Heart right ventricle (tissue), 16 donors: ENCODE data around the gene SMAD7. TPM values are rescaled to one million over a fixed set of nuclear protein-coding genes. Genes with fewer than 3 reads are reported as not detected.

Source experiments
- ATAC-seq, 8 donors: fragments of 200-7000 bp; cut with Tn5 transposase; one replicate each; pipeline ENCODE4 v1.9.1; 2020; ENCODE audit warnings: mild to moderate bottlenecking in 8 of 8, moderate library complexity in 8 of 8, moderate number of reproducible peaks in 1 of 8
- DNase-seq, 2 donors: peaks; one replicate each; pipeline ENCODE4 v3.0.0-alpha.2; 2020
- H3K27ac ChIP-seq, 10 donors: fragments of 200-600 bp; sonication (generic) in 2 of 10; one replicate each; pipeline versions ENCODE4 v1.5.0 to v1.8.0; 2020 to 2022; ENCODE audit warnings: mild to moderate bottlenecking in 3 of 10
- H3K27me3 ChIP-seq, 7 donors: fragments of 200-600 bp; one replicate each; pipeline ENCODE4 v1.8.0; 2021 to 2022; ENCODE audit warnings: mild to moderate bottlenecking in 2 of 7
- H3K36me3 ChIP-seq, 9 donors: fragments of 200-600 bp; sonication (generic) in 1 of 9; one replicate each; pipeline versions ENCODE4 v1.5.0 to v1.8.0; 2020 to 2022; ENCODE audit warnings: mild to moderate bottlenecking in 2 of 9
- H3K4me1 ChIP-seq, 9 donors: fragments of 200-600 bp; sonication (generic) in 1 of 9; one replicate each; pipeline versions ENCODE4 v1.5.0 to v1.8.0; 2020 to 2022; ENCODE audit warnings: mild to moderate bottlenecking in 4 of 9
- H3K4me3 ChIP-seq, 10 donors: fragments of 200-600 bp; sonication (generic) in 2 of 10; one replicate each; pipeline versions ENCODE4 v1.5.0 to v1.8.0; 2020 to 2022; ENCODE audit warnings: mild to moderate bottlenecking in 7 of 10, moderate library complexity in 2 of 10
- H3K9me3 ChIP-seq, 11 donors: fragments of 200-600 bp in 10 of 11; sonication (generic) in 2 of 11; one replicate each; pipeline versions ENCODE4 v1.5.0 to v1.8.0; 2013 to 2022; ENCODE audit warnings: mild to moderate bottlenecking in 2 of 11, control low read depth in 1 of 11, moderate library complexity in 1 of 11
- CTCF ChIP-seq, 9 donors: fragments of 200-600 bp; sonication (generic) in 2 of 9; IDR thresholded peaks; one replicate each; pipeline versions ENCODE4 v1.5.0 to v1.8.0; 2021 to 2022; ENCODE audit warnings: antibody characterized with exemption in 9 of 9, mild to moderate bottlenecking in 5 of 9, moderate library complexity in 1 of 9
- WGBS, 2 donors: extraction: QIAGEN DNeasy Blood & Tissue Kit; methylation state at CpG; one replicate each; pipeline ENCODE4 v1.1.7; 2013; ENCODE audit warnings: inconsistent platforms in 1 of 2; 5-methylcytosine and 5-hydroxymethylcytosine counted together
- intact Hi-C, 10 donors: fragments of 100-400 bp; cut with DNase I; formaldehyde crosslinking; loops; one replicate each; pipeline versions ENCODE4 v1.11.1 to v1.14.2; 2022
- polyA plus RNA-seq, 2 donors: library from polyadenylated mRNA; stranded (reverse); fragments of 200-250 nt; gene quantifications; one replicate each; pipeline ENCODE4 v1.2.3, GENCODE V29; 2013
- total RNA-seq, 10 donors: library from RNA; stranded (reverse); fragmentation: NEBNext Ultra II Directional in 3 of 10; extraction: Animal tissue kit (Norgen Biotek cat#: 25700) in 3 of 10; gene quantifications; one replicate each; pipeline versions ENCODE4 v1.2.1 to v1.2.4, GENCODE V29; 2021 to 2023
- donor health status: Arrhythmogenic right ventricular cardiomyopathy.
- donor health status: ischemic (EF 13 %, LVEDD 7.1; RV severe dilation, severe dysfunction).
- donor health status: healthy with polysubstance abuse.
- donor health status: DM: no; HTN: yes; CAD: no.
- donor health status: DM: no; HTN: no; CAD: no.
- donor health status: ischemic (EF 25% LVEDD 6.9; RV normal size, moderate dysfunction).
- donor health status: ischemic (EF 25% LVEDD 5.7; RV mildly dilated, moderate dysfunction).
- donor health status: healthy.
- donor health status: DM: yes; HTN: yes; CAD: no.
- donor health status: Ischemic cardiomyopathy.
- donor health status: ischemic (EF 35%, LVEDD 5.7; RV mildly dilated, moderate dysfunction).
- donor health status: nonischemic (EF 11% LVEDD 7.7; RV severe dilation, severe dysfunction).
- donor health status: DM: yes; HTN: yes; CAD: no.
- donor health status: PGD.
- donor health status: ischemic (EF 29% LVEDD 5.4; RV normal size, mild dysfunction).
- donor health status: nonischemic (EF 23%, LVEDD 6.1; RV moderate dilation, normal function).

The SMAD7 gene
- total and polyA plus RNA-seq, 12 donors, result 6.7 to 28.6 (median 19.2) TPM

GRCh38 chr18:48963586-48964470, 13.1 kb upstream of the SMAD7 start:
- Histone ChIP-seq H3K27me3 (no peaks in the 10 kb centered on the region), H3K9me3 (no peaks in the 10 kb centered on the region), H3K4me3 (no peak overlapping the region), H3K36me3 (no peaks in the 10 kb centered on the region), H3K4me1 (peaks cover 0 to 8% (median 0%) of the 10 kb centered on the region in 9 donors), H3K27ac (no peak overlapping the region)
- DNase-seq (no peak), ATAC-seq (peak in 3 of 8 donors; percentile 20 to 49 (median 43))
- TF ChIP-seq CTCF (IDR thresholded peaks at IDR 0.05), result no peak
- intact Hi-C loops, result loop anchor here in 1 of 10 donors (10.0 kb wide), 1 partner anchor 71 kb away; no protein-coding TSS in a partner anchor
- WGBS, 2 donors, result 75 to 77% methylated on average over 10 of the region's 10 CpGs

- no peak overlapping the region for H3K4me3 ChIP-seq
- TF ChIP-seq CTCF (IDR thresholded peaks at IDR 0.05), result no peak
- no peaks in the 10 kb centered on the region for H3K36me3 ChIP-seq
- WGBS, 2 donors, result 84 to 85% methylated on average over 3 of the region's 3 CpGs
- ATAC-seq, result peak in 1 of 8 donors; percentile 19
- H3K4me1 ChIP-seq, result peaks cover 0 to 8% (median 0%) of the 10 kb centered on the region in 9 donors
- H3K27ac ChIP-seq, result no peak overlapping the region
- DNase-seq, result no peak
- no peaks in the 10 kb centered on the region for H3K9me3 ChIP-seq
- intact Hi-C loops, result loop anchor here in 1 of 10 donors (10.0 kb wide), 1 partner anchor 72 kb away; no protein-coding TSS in a partner anchor
- H3K27me3 ChIP-seq, result no peaks in the 10 kb centered on the region
Observed at GRCh38 chr18:48962994-48963561, 12.3 kb upstream of the SMAD7 start.

- no peaks in the 10 kb centered on the region for H3K9me3 ChIP-seq
- peaks cover 0 to 8% (median 1%) of the 10 kb centered on the region in 9 donors for H3K4me1 ChIP-seq
- ATAC-seq (peak in 1 of 8 donors; percentile 16), DNase-seq (no peak)
- H3K4me3 ChIP-seq, result no peak overlapping the region
- H3K27ac ChIP-seq, result no peak overlapping the region
- intact Hi-C loops, result loop anchor here in 1 of 10 donors (10.0 kb wide), 1 partner anchor 72 kb away; no protein-coding TSS in a partner anchor
- no peaks in the 10 kb centered on the region for H3K36me3 ChIP-seq
- no peak for TF ChIP-seq CTCF (IDR thresholded peaks at IDR 0.05)
- 87% methylated on average over 13 of the region's 13 CpGs for WGBS, 2 donors
- H3K27me3 ChIP-seq, result no peaks in the 10 kb centered on the region
Observed at GRCh38 chr18:48962252-48962993, 11.7 kb upstream of the SMAD7 start.

- no peak overlapping the region for H3K4me3 ChIP-seq
- WGBS, 2 donors, result 96 to 97% methylated on average over 12 of the region's 12 CpGs
- ATAC-seq (no peak), DNase-seq (no peak)
- TF ChIP-seq CTCF (IDR thresholded peaks at IDR 0.05), result no peak
- intact Hi-C loops, result loop anchor here in 1 of 10 donors (10.0 kb wide), 1 partner anchor 73 kb away; no protein-coding TSS in a partner anchor
- H3K4me1 ChIP-seq, result peaks cover 0 to 16% (median 8%) of the 10 kb centered on the region in 9 donors
- H3K9me3 ChIP-seq, result no peaks in the 10 kb centered on the region
- no peaks in the 10 kb centered on the region for H3K27me3 ChIP-seq
- no peak overlapping the region for H3K27ac ChIP-seq
- no peaks in the 10 kb centered on the region for H3K36me3 ChIP-seq
Observed at GRCh38 chr18:48961547-48961946, 10.8 kb upstream of the SMAD7 start.
